Adipocyte (in vitro differentiated cells): Measurements from ENCODE around the gene OR13C3.
"Not testable (repeated sequence)": the region's sequence is repeated elsewhere in the genome, so short reads cannot be mapped to it uniquely, and the experiment has no call there.

Experiments
- DNase-seq: peaks from one replicate; pipeline ENCODE4 v3.0.0-alpha.2; 2015; ENCODE audit warnings: low read depth
- H3K27me3 ChIP-seq: replicated peaks from 2 replicates; pipeline ENCODE4 v1.7.0; 2013; ENCODE audit warnings: mild to moderate bottlenecking, low read length, moderate library complexity; ENCODE audit not compliant: control insufficient read depth, insufficient read depth
- H3K36me3 ChIP-seq: 2 replicates; pipeline ENCODE4 v1.7.0; 2013; ENCODE audit warnings: low read length, mild to moderate bottlenecking, moderate library complexity; ENCODE audit not compliant: control insufficient read depth, insufficient read depth, severe bottlenecking
- H3K4me1 ChIP-seq: 2 replicates; pipeline ENCODE4 v1.7.0; 2013; ENCODE audit warnings: mild to moderate bottlenecking, low read length, moderate library complexity; ENCODE audit not compliant: control insufficient read depth, insufficient read depth
- H3K4me3 ChIP-seq: 2 replicates; pipeline ENCODE4 v1.7.0; 2013; ENCODE audit warnings: mild to moderate bottlenecking, low read length, moderate library complexity
- H3K9ac ChIP-seq: 2 replicates; pipeline ENCODE4 v1.7.0; 2013; ENCODE audit warnings: mild to moderate bottlenecking, low read length, moderate library complexity
- H3K9me3 ChIP-seq: 2 replicates; pipeline ENCODE4 v1.7.0; 2013; ENCODE audit warnings: mild to moderate bottlenecking, low read length, moderate library complexity; ENCODE audit not compliant: control insufficient read depth

OR13C3 gene

GRCh38 chr9:104527109-104527508 is 9.5 kb downstream of the OR13C3 start, which contains the start of gene OR13C4:
TSS of gene OR13C4 (minus strand) at chr9:104527209. CDS start at chr9:104527209, 0 bp downstream.
- no peak for DNase-seq
- Histone ChIP-seq H3K36me3 (no peaks in the 10 kb centered on the region), H3K9me3 (no peaks in the 10 kb centered on the region), H3K9ac (no peak within 1 kb of the TSS), H3K27me3 (no peaks in the 10 kb centered on the region), H3K4me1 (peaks cover 4% of the 10 kb centered on the region), H3K4me3 (no peak within 1 kb of the TSS)

- not testable (repeated sequence) for H3K27me3 ChIP-seq, DNase-seq, H3K4me1 ChIP-seq, H3K9ac ChIP-seq, H3K4me3 ChIP-seq, H3K36me3 ChIP-seq, H3K9me3 ChIP-seq
Observed at GRCh38 chr9:104520241-104520640, 16.4 kb downstream of the OR13C3 start.

GRCh38 chr9:104514901-104515300 is 21.8 kb downstream of the OR13C3 start:
- no peak overlapping the region for H3K9ac ChIP-seq
- H3K4me3 ChIP-seq: no peak overlapping the region
- H3K9me3 ChIP-seq: no peaks in the 10 kb centered on the region
- H3K27me3 ChIP-seq: peaks cover 3% of the 10 kb centered on the region
- no peaks in the 10 kb centered on the region for H3K4me1 ChIP-seq
- no peaks in the 10 kb centered on the region for H3K36me3 ChIP-seq
- DNase-seq: no peak

GRCh38 chr9:104506565-104506964 is 30.1 kb downstream of the OR13C3 start:
- Histone ChIP-seq H3K4me1 (no peaks in the 10 kb centered on the region), H3K4me3 (no peak overlapping the region), H3K9ac (no peak overlapping the region)

GRCh38 chr9:104503963-104504362 is 32.7 kb downstream of the OR13C3 start, which contains the start of gene OR13F1:
TSS of gene OR13F1 (plus strand) at chr9:104504263. CDS start at chr9:104504263, 0 bp downstream.
- Histone ChIP-seq H3K9ac (no peak within 1 kb of the TSS), H3K4me3 (no peak within 1 kb of the TSS), H3K36me3 (no peaks in the 10 kb centered on the region), H3K4me1 (no peaks in the 10 kb centered on the region), H3K27me3 (no peaks in the 10 kb centered on the region), H3K9me3 (no peaks in the 10 kb centered on the region)
- DNase-seq: no peak

More at GRCh38 chr9:104506565-104506964, 30.1 kb downstream of the OR13C3 start:
- Histone ChIP-seq H3K36me3 (no peaks in the 10 kb centered on the region), H3K9me3 (no peaks in the 10 kb centered on the region), H3K27me3 (no peaks in the 10 kb centered on the region)
- no peak for DNase-seq

GRCh38 chr9:104503440-104503839 is 33.2 kb downstream of the OR13C3 start:
- Histone ChIP-seq H3K9me3 (no peaks in the 10 kb centered on the region), H3K36me3 (no peaks in the 10 kb centered on the region), H3K27me3 (no peaks in the 10 kb centered on the region), H3K4me1 (no peaks in the 10 kb centered on the region), H3K9ac (no peak overlapping the region), H3K4me3 (no peak overlapping the region)
- no peak for DNase-seq

GRCh38 chr9:104494808-104495207 is 41.8 kb downstream of the OR13C3 start:
- DNase-seq: peak; percentile 6
- no peak overlapping the region for H3K4me3 ChIP-seq
- H3K4me1 ChIP-seq: no peaks in the 10 kb centered on the region
- no peaks in the 10 kb centered on the region for H3K36me3 ChIP-seq
- H3K9me3 ChIP-seq: no peaks in the 10 kb centered on the region
- H3K27me3 ChIP-seq: no peaks in the 10 kb centered on the region
- H3K9ac ChIP-seq: no peak overlapping the region
